Heart left ventricle (tissue), 13 donors: ENCODE data around the gene SNX1.

Experiments used
- POLR2A ChIP-seq, 2 donors: fragments of 450-650 bp; IDR thresholded peaks; one replicate each; pipeline ENCODE4 v1.6.1; 2017; ENCODE audit warnings: antibody characterized with exemption in 2 of 2, mild to moderate bottlenecking in 2 of 2, moderate library complexity in 2 of 2
- TF ChIP-seq, protein P1 (sequence below), 12 donors: fragments of 200-600 bp; sonication (generic) in 4 of 12; IDR thresholded peaks; one replicate each; pipeline versions ENCODE4 v1.5.0 to v1.8.0; 2018 to 2022; ENCODE audit warnings: antibody characterized with exemption in 12 of 12, mild to moderate bottlenecking in 5 of 12
- donor health status: ischemic (EF 13 %, LVEDD 7.1; RV severe dilation, severe dysfunction).
- donor health status: DM: no; HTN: yes; CAD: no.
- donor health status: DM: no; HTN: no; CAD: no.
- donor health status: ischemic (EF 25% LVEDD 6.9; RV normal size, moderate dysfunction).
- donor health status: ischemic (EF 25% LVEDD 5.7; RV mildly dilated, moderate dysfunction).
- donor health status: ischemic (EF 35%, LVEDD 5.7; RV mildly dilated, moderate dysfunction).
- donor health status: nonischemic (EF 11% LVEDD 7.7; RV severe dilation, severe dysfunction).
- donor health status: DM: yes; HTN: yes; CAD: no.
- donor health status: PGD.
- donor health status: ischemic (EF 29% LVEDD 5.4; RV normal size, mild dysfunction).
- donor health status: nonischemic (EF 23%, LVEDD 6.1; RV moderate dilation, normal function).

- TF ChIP-seq, protein P1, sequence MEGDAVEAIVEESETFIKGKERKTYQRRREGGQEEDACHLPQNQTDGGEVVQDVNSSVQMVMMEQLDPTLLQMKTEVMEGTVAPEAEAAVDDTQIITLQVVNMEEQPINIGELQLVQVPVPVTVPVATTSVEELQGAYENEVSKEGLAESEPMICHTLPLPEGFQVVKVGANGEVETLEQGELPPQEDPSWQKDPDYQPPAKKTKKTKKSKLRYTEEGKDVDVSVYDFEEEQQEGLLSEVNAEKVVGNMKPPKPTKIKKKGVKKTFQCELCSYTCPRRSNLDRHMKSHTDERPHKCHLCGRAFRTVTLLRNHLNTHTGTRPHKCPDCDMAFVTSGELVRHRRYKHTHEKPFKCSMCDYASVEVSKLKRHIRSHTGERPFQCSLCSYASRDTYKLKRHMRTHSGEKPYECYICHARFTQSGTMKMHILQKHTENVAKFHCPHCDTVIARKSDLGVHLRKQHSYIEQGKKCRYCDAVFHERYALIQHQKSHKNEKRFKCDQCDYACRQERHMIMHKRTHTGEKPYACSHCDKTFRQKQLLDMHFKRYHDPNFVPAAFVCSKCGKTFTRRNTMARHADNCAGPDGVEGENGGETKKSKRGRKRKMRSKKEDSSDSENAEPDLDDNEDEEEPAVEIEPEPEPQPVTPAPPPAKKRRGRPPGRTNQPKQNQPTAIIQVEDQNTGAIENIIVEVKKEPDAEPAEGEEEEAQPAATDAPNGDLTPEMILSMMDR (IDR thresholded peaks at IDR 0.05): no peak
- TF ChIP-seq POLR2A (IDR thresholded peaks at IDR 0.05): no peak
These were observed 15.9 kb downstream of the SNX1 start for GRCh38 chr15:64111679-64112050.
